ENCODE results near the gene ABLIM1.

ABLIM1 gene

GRCh38 chr10:114472877-114473253, 185.2 kb downstream of the ABLIM1 start:
- TF ChIP-seq ZBTB7A (IDR thresholded peaks at IDR 0.05; ENCODE audit: low read depth) (no peak), NFIC (IDR thresholded peaks at IDR 0.05) (no peak), FOXM1 (IDR thresholded peaks at IDR 0.05; ENCODE audit: borderline replicate concordance, low read depth) (no peak), RAD21 (IDR thresholded peaks at IDR 0.05; ENCODE audit: low read depth) (no peak), REST (IDR thresholded peaks at IDR 0.05; ENCODE audit: low read depth) (no peak), EGR1 (IDR thresholded peaks at IDR 0.05) (no peak), TCF12 (IDR thresholded peaks at IDR 0.05; ENCODE audit: low read depth) (no peak), TAF1 (IDR thresholded peaks at IDR 0.05; ENCODE audit: low read depth) (no peak), MAX (IDR thresholded peaks at IDR 0.05) (no peak), EP300 (IDR thresholded peaks at IDR 0.05; ENCODE audit: borderline replicate concordance) (no peak), USF1 (IDR thresholded peaks at IDR 0.05) (no peak), TEAD4 (IDR thresholded peaks at IDR 0.05) (no peak), CREB1 (IDR thresholded peaks at IDR 0.05; ENCODE audit: low read depth) (no peak), CEBPB (IDR thresholded peaks at IDR 0.05) (no peak), YY1 (IDR thresholded peaks at IDR 0.05; ENCODE audit: low read depth) (no peak)

- TF ChIP-seq TAF1 (IDR thresholded peaks at IDR 0.05; ENCODE audit: low read depth) (no peak), TCF12 (IDR thresholded peaks at IDR 0.05; ENCODE audit: low read depth) (peak; percentile 67), ZBTB7A (IDR thresholded peaks at IDR 0.05; ENCODE audit: low read depth) (peak; percentile 100), RAD21 (IDR thresholded peaks at IDR 0.05; ENCODE audit: low read depth) (0 out of 2 replicates have a peak, but pooled peaks have one; percentile 7), MAX (IDR thresholded peaks at IDR 0.05) (peak; percentile 94), CREB1 (IDR thresholded peaks at IDR 0.05; ENCODE audit: low read depth) (no peak), REST (IDR thresholded peaks at IDR 0.05; ENCODE audit: low read depth) (no peak), FOXM1 (IDR thresholded peaks at IDR 0.05; ENCODE audit: borderline replicate concordance, low read depth) (no peak), NFIC (IDR thresholded peaks at IDR 0.05) (peak; percentile 72), EP300 (IDR thresholded peaks at IDR 0.05; ENCODE audit: borderline replicate concordance) (peak; percentile 48; the same call in 1 of the 2 replicates), CEBPB (IDR thresholded peaks at IDR 0.05) (no peak; the same call in 1 of the 2 replicates), USF1 (IDR thresholded peaks at IDR 0.05) (peak; percentile 89), YY1 (IDR thresholded peaks at IDR 0.05; ENCODE audit: low read depth) (no peak), EGR1 (IDR thresholded peaks at IDR 0.05) (no peak), TEAD4 (IDR thresholded peaks at IDR 0.05) (peak; percentile 60)
These were observed 185.9 kb downstream of the ABLIM1 start for GRCh38 chr10:114471906-114472876.

- TF ChIP-seq RAD21 (IDR thresholded peaks at IDR 0.05; ENCODE audit: low read depth) (peak; percentile 98), YY1 (IDR thresholded peaks at IDR 0.05; ENCODE audit: low read depth) (0 out of 2 replicates have a peak, but pooled peaks have one; percentile 8), TAF1 (IDR thresholded peaks at IDR 0.05; ENCODE audit: low read depth) (no peak)
These were observed 186.8 kb downstream of the ABLIM1 start for GRCh38 chr10:114470956-114471905.

GRCh38 chr10:114470361-114470760, 187.7 kb downstream of the ABLIM1 start:
- no peak for TF ChIP-seq NFIC (IDR thresholded peaks at IDR 0.05)
- TF ChIP-seq YY1 (IDR thresholded peaks at IDR 0.05; ENCODE audit: low read depth), result no peak
- no peak for TF ChIP-seq TEAD4 (IDR thresholded peaks at IDR 0.05)
- TF ChIP-seq RAD21 (IDR thresholded peaks at IDR 0.05; ENCODE audit: low read depth), result no peak
- TF ChIP-seq CREB1 (IDR thresholded peaks at IDR 0.05; ENCODE audit: low read depth), result no peak
- TF ChIP-seq REST (IDR thresholded peaks at IDR 0.05; ENCODE audit: low read depth), result no peak
- no peak for TF ChIP-seq EP300 (IDR thresholded peaks at IDR 0.05; ENCODE audit: borderline replicate concordance)
- no peak for TF ChIP-seq EGR1 (IDR thresholded peaks at IDR 0.05)
- TF ChIP-seq TAF1 (IDR thresholded peaks at IDR 0.05; ENCODE audit: low read depth), result no peak
- no peak for TF ChIP-seq ZBTB7A (IDR thresholded peaks at IDR 0.05; ENCODE audit: low read depth)
- no peak for TF ChIP-seq FOXM1 (IDR thresholded peaks at IDR 0.05; ENCODE audit: borderline replicate concordance, low read depth)
- no peak for TF ChIP-seq MAX (IDR thresholded peaks at IDR 0.05)
- TF ChIP-seq CEBPB (IDR thresholded peaks at IDR 0.05), result no peak
- no peak for TF ChIP-seq TCF12 (IDR thresholded peaks at IDR 0.05; ENCODE audit: low read depth)
- TF ChIP-seq USF1 (IDR thresholded peaks at IDR 0.05), result no peak

Data from Ishikawa (cell line).